Activated CD8-positive, alpha-beta memory T cell treated with anti-CD3 and anti-CD28 coated beads for 4 hours (primary cell): ENCODE data around the gene SGMS1.
"Not testable (repeated sequence)": the region's sequence is repeated elsewhere in the genome, so short reads cannot be mapped to it uniquely, and the experiment has no call there.

Source experiments
- DNase-seq, 2 donors: peaks; one replicate each; pipeline ENCODE4 v3.0.0-alpha.2; 2020; ENCODE audit warnings: low read depth in 2 of 2

The SGMS1 gene

DNA sequence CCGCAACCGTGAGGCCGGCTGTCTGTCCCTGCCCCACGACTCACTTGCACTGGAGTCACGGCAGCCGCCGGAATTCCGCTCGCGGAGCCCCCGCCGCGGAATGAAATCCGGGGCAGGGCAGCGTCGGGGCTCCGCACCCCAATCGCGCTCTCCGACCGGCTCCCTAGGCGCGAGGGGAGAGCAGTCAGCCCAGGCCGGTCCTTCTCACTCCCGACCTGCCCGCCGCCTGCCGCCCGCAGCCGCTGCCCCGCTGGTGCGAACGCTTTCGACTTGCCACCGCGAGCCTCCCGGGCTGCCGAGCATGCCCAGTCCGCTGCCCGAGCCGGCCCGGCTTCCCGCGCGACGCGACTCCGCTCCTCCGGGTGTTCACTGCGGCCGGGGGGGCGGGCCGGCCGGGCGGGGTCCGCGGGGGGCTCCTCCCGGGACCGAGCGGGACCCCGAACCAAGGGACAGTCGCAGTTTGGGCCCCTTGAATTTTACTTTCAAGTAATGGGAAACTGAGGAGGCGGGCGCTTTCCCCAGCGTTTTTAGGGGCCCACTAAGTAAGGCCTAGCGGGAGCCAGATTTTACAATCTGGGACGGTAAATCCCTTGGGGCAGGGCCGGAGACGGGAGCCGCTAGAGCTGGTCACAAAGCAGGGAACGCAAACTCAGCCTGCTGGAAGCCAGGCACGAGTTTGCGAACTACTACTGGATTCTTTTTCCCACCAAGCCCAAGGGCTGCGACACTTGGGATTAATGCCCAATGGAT, at the start of gene SGMS1:
SGMS1 (minus strand) TSS at position 294 of the 750 bp plus-strand sequence. CDS start 279,842 bp downstream, outside the sequence.
- peak; percentile 58 to 65 for DNase-seq

DNA sequence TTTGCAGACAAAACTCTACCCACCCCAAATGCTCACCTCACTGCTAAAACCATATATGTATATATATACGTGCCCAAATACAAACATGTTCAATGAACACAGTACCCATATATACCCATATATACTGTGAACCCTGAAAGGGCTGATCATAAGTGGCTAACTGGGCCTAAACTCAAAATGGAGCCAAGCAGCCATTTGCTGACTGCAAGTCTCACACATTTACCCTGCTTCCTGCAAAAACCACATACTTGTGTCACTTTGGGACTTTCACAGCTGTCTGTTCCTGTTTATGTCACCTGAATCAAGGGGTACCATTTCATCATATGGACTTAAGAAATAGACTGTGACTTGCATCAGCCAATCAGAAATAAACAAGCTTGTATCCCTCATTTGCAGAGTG, 48.4 kb upstream of the SGMS1 start:
- peak in 1 of 2 donors; percentile 14 for DNase-seq

DNA sequence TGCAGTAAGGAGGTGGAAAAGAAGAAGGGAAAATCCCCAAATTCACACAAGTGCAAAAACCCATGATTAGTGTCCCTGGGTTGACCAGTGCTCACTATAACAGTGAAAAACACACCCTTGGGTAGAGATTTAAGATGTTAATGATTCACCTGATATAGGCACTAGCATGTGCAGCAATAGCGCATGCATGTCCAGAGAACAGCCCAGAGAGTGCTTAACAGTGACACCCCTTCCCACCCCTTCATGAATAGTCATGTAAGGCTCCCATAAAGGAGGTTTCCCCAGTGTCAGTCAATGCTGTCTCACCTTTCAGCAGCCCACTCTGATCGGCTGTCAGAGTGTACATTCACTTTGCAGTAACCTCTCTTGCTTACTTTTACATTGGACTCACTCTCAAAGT, 47.9 kb upstream of the SGMS1 start:
- DNase-seq: not testable (repeated sequence)

DNA sequence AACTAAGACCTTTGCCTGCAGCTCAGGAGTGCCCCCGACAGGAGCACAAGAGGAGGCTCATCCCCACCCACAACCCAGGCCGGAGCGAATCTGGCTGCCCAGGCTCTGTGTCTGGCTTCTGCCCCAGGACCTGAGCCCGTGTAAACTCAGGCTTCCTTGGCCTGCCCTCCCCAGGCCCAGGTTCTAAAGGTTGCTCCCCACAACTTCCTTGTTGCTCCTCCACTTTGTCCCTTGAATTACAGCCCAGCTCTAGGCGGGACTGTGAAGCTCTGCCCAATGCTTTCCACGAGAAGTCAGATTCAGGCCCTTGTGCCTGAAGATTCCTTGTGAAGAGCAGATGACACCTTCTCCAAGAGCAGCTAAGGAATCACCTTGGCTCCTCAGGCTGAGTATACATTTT, 46.2 kb upstream of the SGMS1 start:
- DNase-seq: not testable (repeated sequence)

DNA sequence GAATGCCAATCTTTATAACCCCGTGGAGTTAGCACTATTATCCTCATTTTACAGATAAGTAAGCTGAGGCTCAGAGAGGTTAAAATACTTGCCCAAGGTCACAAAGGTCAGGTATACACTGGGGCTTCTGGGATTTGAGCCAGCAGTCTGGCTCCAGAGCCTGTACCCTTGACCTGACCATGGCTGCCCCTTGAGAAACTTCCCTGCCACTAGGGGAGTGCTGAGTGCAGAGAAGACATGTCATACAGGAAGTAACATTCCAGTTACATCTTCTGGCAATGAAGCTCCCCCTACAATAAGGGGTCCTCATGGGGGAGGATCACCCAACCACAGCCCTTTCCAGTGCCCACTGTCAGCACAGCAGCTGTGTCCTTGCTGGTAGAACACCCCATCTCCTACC, 43.6 kb upstream of the SGMS1 start:
- not testable (repeated sequence) for DNase-seq

DNA sequence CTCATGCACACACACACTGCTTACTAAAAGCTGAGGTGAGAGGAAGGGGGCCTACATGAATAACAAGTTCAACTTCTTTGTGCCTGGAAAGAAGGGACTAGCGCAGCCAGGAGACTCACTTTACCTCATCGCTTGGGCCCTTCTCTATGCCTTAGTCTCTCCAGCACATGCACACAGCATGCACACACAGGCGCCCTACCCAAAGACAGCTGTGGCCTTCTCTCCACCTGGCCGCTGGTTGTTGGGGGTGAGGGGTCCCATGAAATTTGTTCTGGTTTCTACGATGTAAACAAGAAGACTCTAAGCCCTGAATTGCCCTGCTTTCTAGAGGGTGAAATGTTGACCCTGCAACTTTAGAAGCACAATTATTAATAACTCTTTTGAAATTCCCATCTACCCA, 38.7 kb upstream of the SGMS1 start:
- not testable (repeated sequence) for DNase-seq

DNA sequence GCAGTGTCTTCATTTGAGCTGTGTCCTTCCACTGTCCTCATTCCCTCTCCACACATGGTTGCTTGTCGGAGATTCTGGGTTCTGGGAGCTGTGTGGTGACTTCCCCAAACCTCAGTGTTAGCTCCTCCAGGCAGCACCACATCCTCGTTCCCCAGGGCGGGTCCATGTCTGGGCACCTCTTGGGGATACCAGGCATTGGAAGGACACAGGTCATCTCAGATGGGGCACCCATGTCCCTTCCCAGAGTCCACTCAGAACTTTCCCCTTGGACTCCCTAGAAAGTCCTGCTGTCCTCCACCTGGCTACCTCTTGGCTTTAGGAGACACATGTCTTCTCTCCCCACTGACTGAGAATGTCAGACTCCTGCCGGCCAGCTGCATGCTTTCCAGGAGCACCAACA, 37.8 kb upstream of the SGMS1 start:
- not testable (repeated sequence) for DNase-seq

DNA sequence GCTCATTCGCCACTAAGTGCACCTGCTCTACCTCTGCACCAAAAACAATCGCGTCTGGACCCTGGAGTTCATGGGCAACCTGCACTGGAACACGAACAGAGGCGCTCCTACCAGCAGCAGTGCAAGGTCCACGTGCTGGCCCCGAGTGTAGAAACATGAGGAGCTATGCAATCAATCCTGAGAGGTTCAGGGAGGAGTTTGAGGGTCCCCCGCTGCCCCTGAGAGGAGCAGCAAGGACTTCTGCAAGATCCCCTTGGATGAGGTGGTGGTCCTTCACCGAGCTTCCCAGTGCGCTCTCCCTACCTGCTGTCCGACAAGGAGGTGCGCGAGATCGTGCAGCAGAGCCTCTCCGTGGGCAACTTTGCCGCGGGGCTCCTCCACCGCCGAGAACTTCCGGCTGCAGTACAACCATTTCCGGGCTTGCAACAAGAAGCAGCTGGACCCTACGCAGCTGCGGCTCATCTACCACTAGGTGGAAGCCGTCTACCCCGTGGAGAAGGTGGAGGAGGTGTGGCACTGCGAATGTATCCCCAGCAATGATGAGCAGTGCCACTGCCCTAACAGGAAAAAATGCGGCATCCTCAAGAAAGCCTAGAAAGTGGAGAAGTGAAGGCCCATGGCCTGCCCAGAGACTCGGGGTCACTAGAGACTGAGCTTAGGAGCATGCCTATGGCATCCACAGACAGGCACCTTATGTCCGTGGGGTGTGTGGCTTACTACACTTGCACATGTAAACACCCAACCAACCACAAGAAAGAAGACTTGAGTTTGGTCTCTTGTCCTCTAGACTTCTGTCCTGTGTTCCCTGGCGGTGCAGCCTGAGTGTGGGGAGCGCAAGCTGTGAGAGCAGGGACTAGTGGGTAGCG, 36.3 kb upstream of the SGMS1 start:
- peak in 1 of 2 donors; percentile 21 for DNase-seq

DNA sequence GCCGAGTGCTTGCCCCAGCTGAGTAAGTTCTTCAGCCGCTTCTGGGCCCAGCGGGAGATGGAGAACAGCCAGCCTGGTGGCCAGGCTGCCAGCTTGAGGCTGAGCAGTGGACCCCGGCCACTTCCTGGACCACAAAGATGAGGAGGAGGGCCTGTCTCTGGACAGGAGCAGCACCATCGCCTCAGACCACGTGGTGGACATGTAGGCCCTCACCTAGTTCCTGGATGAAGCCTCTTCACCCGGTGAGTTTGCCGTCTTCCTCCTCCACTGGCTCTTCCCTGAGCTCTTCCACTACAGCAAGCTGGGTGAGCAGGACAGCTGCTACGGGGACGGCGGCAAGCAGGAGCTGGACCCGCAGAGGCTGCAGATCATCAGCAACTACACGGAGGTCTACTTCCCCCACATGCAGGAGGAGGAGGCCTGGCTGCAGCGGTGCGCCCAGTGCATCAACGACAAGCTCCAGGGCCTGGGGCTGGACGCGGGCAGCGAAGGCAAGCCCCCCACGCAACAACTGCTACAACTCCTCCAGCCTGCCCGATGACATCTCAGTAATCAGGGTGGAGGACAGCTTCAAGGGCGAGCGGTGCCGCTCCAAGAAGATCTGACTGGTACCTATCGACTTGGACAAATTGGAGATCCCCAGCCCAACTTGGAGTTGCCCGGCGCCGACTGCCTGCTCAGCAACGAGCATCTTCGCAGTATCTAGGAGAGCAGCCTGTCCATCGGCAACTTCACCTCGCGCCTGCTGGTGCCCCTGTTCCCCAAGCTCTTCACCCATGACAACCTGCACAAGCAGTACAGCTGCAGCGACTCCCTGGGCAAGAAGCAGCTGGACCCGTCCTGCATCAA, 35.5 kb upstream of the SGMS1 start:
- DNase-seq: not testable (repeated sequence)

DNA sequence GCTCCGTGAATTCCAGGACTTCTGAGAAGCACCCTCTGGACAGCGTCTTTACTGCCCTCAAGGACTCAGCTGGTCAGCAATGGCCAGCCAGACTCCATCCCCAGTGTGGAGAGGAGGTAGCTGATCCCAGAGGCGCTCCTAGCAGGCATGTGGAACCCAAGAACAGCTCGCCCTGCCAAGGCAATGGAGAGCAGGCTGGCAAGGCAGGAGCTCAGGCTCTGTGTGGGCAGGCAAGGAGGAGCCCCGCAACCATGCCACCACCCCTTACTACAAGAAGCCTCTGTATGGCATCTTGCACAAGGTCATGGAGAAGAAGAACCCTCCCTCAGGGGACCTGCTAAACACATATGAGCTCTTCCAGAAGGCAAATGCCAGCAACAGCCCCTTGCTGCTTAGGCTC, 34.4 kb upstream of the SGMS1 start:
- DNase-seq: no peak

DNA sequence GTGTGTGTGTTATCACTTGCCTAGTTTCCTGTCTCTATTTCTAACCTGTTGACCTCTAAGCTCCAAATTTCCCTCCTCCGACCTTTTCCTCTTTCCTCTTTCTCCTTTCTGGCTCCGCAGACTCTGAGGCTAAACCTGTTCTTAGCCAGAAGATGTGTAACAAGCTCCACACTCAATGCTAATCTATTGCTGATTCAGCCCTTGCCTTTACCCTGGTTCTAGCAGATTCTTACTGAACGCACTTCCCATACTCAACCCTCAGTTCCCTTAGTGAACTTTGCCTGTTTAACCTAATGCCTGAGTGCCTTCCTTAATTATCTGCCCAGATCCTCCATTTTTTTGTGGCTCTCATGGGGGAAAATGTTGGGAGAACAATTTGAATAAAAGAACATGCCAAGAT, 30.0 kb upstream of the SGMS1 start:
- DNase-seq: no peak

DNA sequence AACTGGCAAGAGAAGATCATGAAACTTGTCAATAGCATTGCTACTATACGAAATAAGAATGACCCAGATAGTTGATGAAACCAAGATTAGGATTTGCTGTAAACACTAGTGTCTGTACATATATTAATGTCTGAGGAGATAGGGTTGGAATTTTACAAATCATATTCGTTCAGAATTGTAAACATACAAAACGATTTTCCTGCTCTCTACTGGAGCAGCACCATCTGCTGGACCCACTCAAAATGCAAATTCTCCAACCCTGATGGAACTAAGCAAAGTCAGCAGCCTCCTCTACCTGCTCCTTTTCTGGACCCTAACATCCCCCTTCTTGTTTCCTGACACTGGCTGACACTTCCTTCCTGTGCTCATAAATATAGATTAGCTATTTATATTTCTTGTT, 29.4 kb upstream of the SGMS1 start:
- DNase-seq: no peak

DNA sequence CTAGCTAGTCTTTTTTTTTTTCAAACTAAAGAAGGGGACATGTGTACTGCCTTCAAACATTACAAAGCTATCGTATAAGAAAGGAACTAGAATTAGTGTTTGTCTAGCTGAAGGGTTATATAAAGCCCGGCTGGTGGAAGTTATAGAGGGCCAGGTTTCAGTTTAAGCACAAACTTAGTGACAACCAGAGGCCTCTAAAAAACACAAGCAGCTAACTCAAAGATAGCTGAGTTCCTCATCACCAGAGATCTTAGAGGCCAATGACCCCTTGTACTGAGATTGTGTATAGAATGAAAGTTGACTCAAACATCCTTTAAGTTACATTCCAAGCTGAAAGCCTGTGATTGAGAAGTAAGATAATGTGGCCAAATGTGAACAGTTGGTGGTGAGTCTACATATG, 28.1 kb upstream of the SGMS1 start:
- DNase-seq: no peak

DNA sequence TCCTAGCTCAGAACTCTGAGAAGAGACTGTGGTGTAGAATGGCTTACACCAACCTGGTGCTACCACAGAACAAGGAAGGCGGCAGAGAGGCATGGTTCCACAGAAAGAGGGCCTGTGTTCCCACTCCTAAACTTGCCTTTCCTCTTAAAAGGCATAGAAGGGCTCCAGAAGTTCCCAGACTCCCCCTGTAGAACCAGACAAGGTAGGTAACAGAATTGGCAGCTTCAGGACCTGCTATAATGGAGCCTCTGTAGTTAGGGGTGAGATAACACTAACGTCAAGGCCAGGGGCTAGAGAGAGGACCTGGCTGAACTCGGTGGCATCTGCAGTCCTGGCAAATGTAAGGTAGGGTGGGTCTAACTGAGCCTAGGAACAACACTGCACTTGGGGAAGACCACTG, 26.7 kb upstream of the SGMS1 start:
- no peak for DNase-seq

DNA sequence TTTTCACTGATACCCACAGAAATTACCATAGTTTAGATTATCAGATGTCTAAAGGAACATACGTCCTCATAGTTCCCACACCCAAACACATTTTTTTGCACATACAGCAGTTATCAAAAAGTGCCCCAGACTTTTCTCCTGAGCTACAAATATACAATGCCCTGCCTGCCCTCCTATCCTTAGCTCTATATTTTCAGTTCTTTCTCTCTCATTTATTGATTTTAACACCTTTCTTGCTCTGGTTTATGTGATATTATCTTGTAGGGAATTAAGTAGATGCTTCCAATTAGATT, 25.1 kb upstream of the SGMS1 start:
- no peak for DNase-seq

DNA sequence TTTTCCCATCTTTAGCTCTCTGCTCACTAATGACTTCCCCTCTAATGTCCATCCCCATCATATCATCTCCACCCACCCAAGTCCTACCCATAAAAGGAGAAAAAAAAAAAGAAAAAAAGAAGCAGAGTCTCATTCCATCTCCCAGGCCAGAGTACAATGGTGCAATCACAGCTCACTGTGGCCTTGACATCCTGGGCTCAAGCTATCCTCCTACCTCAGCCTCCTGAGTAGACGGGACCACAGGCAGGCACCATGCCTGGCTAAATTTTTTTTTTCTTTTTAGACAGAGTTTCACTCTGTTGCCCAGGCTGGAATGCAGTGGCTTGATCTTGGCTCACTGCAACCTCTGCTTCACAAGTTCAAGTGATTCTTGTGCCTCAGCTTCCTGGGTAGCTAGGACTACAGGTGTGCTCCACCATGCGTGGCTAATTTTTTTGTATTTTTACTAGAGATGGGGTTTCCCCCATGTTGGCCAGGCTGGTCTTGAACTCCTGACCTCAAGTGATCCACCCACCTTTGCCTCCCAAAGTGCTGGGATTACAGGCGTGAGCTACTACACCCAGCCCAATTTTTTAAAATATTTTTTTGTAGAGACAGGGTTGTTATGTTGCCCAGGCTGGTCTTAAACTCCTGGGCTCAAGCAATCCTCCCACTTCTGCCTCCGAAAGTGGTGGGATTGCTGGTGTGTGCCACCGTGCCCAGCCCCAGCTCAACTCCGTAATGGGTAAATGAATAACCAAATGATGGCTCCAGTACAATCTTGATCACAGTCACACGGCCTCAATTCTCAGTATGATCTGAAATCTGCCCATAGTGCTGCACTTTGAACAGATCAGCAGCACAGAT, 24.6 kb upstream of the SGMS1 start:
- DNase-seq: no peak

DNA sequence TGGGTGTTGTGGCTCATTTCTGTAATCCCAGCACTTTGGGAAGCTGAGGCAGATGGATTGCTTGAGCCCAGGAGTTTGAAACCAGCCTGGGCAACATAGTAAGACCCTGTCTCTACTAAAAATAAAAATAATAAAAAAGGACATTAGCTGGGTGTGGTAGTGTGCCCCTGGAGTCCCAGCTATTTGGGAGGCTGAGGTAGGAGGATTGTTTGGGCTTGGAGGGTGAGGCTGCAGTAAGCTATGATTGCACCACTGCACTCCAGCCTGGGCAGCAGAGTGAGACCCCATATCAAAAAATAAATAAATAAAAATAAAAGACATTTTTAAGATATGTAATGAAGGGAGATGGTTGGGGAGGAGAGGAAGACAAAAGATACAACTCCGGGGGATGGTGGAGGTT, 23.6 kb upstream of the SGMS1 start:
- DNase-seq: not testable (repeated sequence)

DNA sequence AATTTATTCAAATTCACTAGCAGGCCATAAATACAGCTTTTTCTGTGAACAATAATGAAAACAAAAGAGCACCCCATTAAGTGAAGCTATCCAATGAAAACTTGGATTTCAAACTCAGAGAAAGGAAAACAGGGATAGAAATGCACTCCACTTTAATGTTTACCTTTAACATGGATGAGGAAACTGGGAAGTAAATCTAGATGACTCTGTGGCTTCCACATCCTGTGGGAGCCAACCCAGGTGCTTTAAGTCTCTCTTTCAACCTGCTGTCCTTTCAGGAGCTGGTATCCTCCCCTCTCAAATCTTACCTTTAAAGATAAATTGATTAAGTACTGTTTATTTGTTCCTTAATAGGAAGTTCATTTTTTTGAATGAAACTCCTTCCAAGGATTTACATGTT, 21.5 kb upstream of the SGMS1 start:
- no peak for DNase-seq

DNA sequence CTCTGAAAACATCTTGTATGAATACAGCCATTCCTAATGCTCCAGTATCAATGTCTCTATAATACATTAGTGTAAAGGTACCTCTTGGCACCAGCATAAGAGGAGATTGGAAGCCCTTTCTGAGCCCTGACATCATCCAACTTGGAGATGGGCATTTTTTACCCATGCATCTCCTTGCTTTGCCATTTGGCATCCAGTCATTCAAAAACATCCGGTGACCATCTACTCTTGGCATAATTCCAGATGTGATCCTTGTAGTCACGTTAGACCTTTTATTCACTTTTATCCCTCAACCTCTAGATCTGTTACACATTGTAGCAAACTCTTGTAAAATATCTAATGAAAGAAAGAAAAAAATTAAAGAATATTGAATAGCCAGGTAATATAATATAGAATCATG, 17.9 kb upstream of the SGMS1 start:
- no peak for DNase-seq

DNA sequence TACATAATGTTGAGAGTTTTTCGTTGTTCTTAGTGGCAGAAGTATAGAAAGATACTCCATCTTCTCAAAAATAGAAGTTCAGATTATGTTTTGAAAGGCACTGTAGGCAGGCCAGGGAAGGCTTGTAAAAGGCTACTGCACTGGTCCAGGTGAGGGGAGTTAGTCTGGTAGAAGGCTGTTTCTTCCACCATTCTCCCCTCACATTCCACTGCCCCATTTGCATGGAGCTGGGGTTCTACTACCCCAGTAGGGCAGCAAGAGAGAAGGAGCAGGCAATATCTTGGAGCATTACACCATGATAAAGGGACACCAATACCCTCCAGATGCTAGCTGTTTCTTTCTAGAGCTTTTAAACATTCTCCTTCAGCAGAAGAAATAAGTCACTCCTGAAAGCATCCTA, 16.5 kb upstream of the SGMS1 start:
- no peak for DNase-seq
